Measurements from ENCODE around the gene PHACTR4. TPM values are rescaled to one million over a fixed set of nuclear protein-coding genes. Genes with fewer than 3 reads are reported as not detected.

PHACTR4 gene
- total and polyA plus RNA-seq, 9 of the 15 experiments (the other 6 are each of a cell fraction or from before 2014, with no cell fraction given) = 6.4 to 43.6 (median 14.2) TPM

DNA sequence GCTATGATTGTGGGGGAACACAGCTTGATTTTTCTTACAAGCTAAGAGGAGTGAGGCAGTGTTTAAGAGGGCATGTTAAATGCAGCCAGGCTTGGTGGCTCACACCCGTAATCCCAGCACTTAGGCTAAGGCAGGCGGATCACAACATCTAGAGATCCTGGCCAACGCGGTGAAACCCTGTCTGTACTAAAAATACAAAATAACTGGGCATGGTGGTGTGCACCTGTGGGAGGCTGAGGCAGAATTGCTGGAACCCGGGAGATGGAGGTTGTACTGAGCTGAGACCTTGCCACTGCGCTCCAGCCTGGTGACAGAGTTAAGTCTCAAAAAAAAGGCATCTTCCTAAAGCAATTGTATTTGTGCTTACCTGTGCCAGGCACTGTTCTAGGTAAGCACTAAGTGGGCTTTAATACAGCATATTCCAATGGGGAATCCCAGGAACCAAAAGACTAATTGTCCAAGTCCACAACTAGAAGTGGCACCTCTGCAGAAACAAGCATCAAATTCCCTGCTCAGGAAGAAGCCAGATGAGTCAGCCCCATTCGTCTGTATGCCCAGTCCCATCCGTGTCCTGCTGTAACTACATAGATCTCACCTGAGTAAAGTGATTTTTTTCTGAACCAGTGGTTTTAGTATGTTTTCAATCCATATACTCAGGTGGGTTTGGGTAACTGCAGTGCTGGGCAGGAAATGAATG lies 140.9 kb downstream of the PHACTR4 start:
- POLR2A ChIA-PET = interaction anchor here (0.5 to 13.0 kb wide), 23 partner anchors 9 to 367 kb away, joined by 3 to 201 read pairs (median 5); partner anchors contain the start of genes ATP5IF1, MED18, RNU11 and TAF12
- Histone ChIP-seq H2AFZ (ENCODE audit: low read depth, low read length) (no peak overlapping the region), H3K4me1 (replicated peaks in 1 of 2; ENCODE audit: control insufficient read depth in 2 of 2, insufficient read depth in 2 of 2, low read length in 2 of 2) (peaks cover 2 to 19% of the 10 kb centered on the region in 2 experiments; a peak in 2 of 5 replicates), H4K20me1 (replicated peaks; ENCODE audit: control insufficient read depth, insufficient read depth, low read length) (peaks cover 41% of the 10 kb centered on the region), H3K4me2 (ENCODE audit: insufficient read depth, low read length) (peak overlapping the region; percentile 99), H3K9me1 (ENCODE audit: control insufficient read depth, insufficient read depth, low read length) (peaks cover 3% of the 10 kb centered on the region), H3K9me3 (replicated peaks; ENCODE audit: control insufficient read depth, insufficient read depth, low read depth, low read length) (no peaks in the 10 kb centered on the region; the same call in 1 of the 2 replicates), H3K9ac (ENCODE audit: insufficient read depth in 1 of 2, low read depth in 2 of 2, low read length in 2 of 2) (peak overlapping the region; percentile 97 to 100), H3K27me3 (ENCODE audit: control insufficient read depth in 2 of 2, insufficient read depth in 2 of 2, low read length in 2 of 2) (no peaks in the 10 kb centered on the region), H3K79me2 (ENCODE audit: control insufficient read depth, insufficient read depth, low read length) (peaks cover 65% of the 10 kb centered on the region), H3K4me3 (peak overlapping the region; percentile 87), H3K36me3 (ENCODE audit: control insufficient read depth, insufficient read depth, low read length) (peaks cover 70% of the 10 kb centered on the region), H3K27ac (ENCODE audit: extremely low read depth, low read depth, low read length) (peak overlapping the region; percentile 94)
- DNase-seq (ENCODE audit: extremely low read depth in 1 of 4, low spot score in 3 of 4) (peak in 1 of 4 experiments; percentile 71), FAIRE-seq (no peak), ATAC-seq (peak; percentile 0)
- intact Hi-C loops (cut with micrococcal nuclease) = no loop called here
- BruUV-seq (replicated peaks) = no TSS peak
- CTCF ChIA-PET (ENCODE audit: low intra/inter-chr PET ratio) = interaction anchor here (0.6 kb wide), 2 partner anchors 95 to 118 kb away, joined by 3 read pairs; no protein-coding TSS in a partner anchor
- 16% methylated on average over 8 of the region's 8 CpGs for WGBS (ENCODE audit: insufficient coverage, low coverage, missing lambda C conversion rate)
- in situ Hi-C loops (cut with MboI) = loop anchor here (5.0 kb wide), 1 partner anchor 357 kb away; no protein-coding TSS in a partner anchor
- TF ChIP-seq, protein P1, sequence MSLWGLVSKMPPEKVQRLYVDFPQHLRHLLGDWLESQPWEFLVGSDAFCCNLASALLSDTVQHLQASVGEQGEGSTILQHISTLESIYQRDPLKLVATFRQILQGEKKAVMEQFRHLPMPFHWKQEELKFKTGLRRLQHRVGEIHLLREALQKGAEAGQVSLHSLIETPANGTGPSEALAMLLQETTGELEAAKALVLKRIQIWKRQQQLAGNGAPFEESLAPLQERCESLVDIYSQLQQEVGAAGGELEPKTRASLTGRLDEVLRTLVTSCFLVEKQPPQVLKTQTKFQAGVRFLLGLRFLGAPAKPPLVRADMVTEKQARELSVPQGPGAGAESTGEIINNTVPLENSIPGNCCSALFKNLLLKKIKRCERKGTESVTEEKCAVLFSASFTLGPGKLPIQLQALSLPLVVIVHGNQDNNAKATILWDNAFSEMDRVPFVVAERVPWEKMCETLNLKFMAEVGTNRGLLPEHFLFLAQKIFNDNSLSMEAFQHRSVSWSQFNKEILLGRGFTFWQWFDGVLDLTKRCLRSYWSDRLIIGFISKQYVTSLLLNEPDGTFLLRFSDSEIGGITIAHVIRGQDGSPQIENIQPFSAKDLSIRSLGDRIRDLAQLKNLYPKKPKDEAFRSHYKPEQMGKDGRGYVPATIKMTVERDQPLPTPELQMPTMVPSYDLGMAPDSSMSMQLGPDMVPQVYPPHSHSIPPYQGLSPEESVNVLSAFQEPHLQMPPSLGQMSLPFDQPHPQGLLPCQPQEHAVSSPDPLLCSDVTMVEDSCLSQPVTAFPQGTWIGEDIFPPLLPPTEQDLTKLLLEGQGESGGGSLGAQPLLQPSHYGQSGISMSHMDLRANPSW (CRISPR knock-in tag; IDR thresholded peaks at IDR 0.05) = peak; percentile 89
- TF ChIP-seq ZNF77 (CRISPR knock-in tag; IDR thresholded peaks at IDR 0.05) (peak; percentile 92; the same call in 1 of the 2 replicates), PHTF2 (CRISPR knock-in tag; IDR thresholded peaks at IDR 0.05) (peak; percentile 90; the same call in 1 of the 2 replicates), ZNF57 (CRISPR knock-in tag; IDR thresholded peaks at IDR 0.05) (peak; percentile 95), POLR3G (IDR thresholded peaks at IDR 0.05; ENCODE audit: extremely low read depth, insufficient read length, insufficient replicate concordance) (no peak), ERF (CRISPR knock-in tag; IDR thresholded peaks at IDR 0.05) (peak; percentile 98), POLR3A (IDR thresholded peaks at IDR 0.05; ENCODE audit: borderline replicate concordance, extremely low read depth, insufficient read depth, insufficient read length) (no peak), RFX7 (CRISPR knock-in tag; IDR thresholded peaks at IDR 0.05) (peak; percentile 91; the same call in 1 of the 2 replicates), ZBTB8A (IDR thresholded peaks at IDR 0.05; ENCODE audit: partially characterized antibody) (no peak), ZKSCAN1 (IDR thresholded peaks at IDR 0.05; ENCODE audit: low read depth, low read length) (peak; percentile 16; the same call in 1 of the 2 replicates), ZNF121 (CRISPR knock-in tag; conservative IDR thresholded peaks at IDR 0.05) (0 out of 2 replicates have a peak, but pooled peaks have one; percentile 4), NCOA6 (IDR thresholded peaks at IDR 0.05) (peak; percentile 8)
- TF ChIP-seq, protein P2, sequence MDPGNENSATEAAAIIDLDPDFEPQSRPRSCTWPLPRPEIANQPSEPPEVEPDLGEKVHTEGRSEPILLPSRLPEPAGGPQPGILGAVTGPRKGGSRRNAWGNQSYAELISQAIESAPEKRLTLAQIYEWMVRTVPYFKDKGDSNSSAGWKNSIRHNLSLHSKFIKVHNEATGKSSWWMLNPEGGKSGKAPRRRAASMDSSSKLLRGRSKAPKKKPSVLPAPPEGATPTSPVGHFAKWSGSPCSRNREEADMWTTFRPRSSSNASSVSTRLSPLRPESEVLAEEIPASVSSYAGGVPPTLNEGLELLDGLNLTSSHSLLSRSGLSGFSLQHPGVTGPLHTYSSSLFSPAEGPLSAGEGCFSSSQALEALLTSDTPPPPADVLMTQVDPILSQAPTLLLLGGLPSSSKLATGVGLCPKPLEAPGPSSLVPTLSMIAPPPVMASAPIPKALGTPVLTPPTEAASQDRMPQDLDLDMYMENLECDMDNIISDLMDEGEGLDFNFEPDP (CRISPR knock-in tag; IDR thresholded peaks at IDR 0.05) = peak; percentile 78; the same call in 1 of the 2 replicates
- TF ChIP-seq, protein P3, sequence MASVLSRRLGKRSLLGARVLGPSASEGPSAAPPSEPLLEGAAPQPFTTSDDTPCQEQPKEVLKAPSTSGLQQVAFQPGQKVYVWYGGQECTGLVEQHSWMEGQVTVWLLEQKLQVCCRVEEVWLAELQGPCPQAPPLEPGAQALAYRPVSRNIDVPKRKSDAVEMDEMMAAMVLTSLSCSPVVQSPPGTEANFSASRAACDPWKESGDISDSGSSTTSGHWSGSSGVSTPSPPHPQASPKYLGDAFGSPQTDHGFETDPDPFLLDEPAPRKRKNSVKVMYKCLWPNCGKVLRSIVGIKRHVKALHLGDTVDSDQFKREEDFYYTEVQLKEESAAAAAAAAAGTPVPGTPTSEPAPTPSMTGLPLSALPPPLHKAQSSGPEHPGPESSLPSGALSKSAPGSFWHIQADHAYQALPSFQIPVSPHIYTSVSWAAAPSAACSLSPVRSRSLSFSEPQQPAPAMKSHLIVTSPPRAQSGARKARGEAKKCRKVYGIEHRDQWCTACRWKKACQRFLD (CRISPR knock-in tag; IDR thresholded peaks at IDR 0.05) = peak; percentile 90
- TF ChIP-seq, protein P4, sequence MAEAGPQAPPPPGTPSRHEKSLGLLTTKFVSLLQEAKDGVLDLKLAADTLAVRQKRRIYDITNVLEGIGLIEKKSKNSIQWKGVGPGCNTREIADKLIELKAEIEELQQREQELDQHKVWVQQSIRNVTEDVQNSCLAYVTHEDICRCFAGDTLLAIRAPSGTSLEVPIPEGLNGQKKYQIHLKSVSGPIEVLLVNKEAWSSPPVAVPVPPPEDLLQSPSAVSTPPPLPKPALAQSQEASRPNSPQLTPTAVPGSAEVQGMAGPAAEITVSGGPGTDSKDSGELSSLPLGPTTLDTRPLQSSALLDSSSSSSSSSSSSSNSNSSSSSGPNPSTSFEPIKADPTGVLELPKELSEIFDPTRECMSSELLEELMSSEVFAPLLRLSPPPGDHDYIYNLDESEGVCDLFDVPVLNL (CRISPR knock-in tag; IDR thresholded peaks at IDR 0.05; ENCODE audit: low read depth) = peak; percentile 56; the same call in 1 of the 2 replicates

Data from K562 (cell line).